Measurements from ENCODE around the gene CIROP. TPM values are rescaled to one million over a fixed set of nuclear protein-coding genes. Genes with fewer than 3 reads are reported as not detected.
A peak's percentile ranks its signal among the peaks of the same experiment; 100 is the strongest.

Gene CIROP
- total and polyA plus RNA-seq, 9 of the 15 experiments (the other 6 are each of a cell fraction or from before 2014, with no cell fraction given) = not detected

DNA sequence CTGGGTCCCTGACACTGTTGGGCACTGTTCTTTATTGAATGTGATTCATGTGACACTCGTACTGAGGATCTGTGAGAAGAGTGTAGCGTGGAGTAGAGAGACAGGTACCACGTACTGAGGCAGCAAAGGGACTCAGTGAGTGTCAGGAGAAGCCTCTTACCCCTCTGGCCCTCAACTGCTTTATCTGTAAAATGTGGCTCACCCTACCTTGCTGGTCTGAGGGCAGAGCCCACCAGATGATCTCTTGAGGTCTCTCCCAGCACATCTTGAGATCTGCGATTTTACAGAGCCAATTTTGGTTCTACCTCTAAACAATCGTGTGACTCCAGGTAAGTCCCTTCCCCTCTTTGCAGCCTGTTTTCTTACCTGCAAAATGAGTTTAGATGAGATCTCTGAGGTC lies 11.1 kb upstream of the CIROP start:
- POLR2A ChIA-PET = interaction anchor here (0.7 kb wide), 1 partner anchor 173 kb away, joined by 3 read pairs; no protein-coding TSS in a partner anchor
- Histone ChIP-seq H3K79me2 (ENCODE audit: control insufficient read depth, insufficient read depth, low read length) (no peaks in the 10 kb centered on the region), H3K9me3 (replicated peaks; ENCODE audit: control insufficient read depth, insufficient read depth, low read depth, low read length) (no peaks in the 10 kb centered on the region), H3K4me1 (replicated peaks in 1 of 2; ENCODE audit: control insufficient read depth in 2 of 2, insufficient read depth in 2 of 2, low read length in 2 of 2) (peaks cover 41 to 61% of the 10 kb centered on the region in 2 experiments), H3K4me2 (ENCODE audit: insufficient read depth, low read length) (no peak overlapping the region), H3K4me3 (no peak overlapping the region), H3K36me3 (ENCODE audit: control insufficient read depth, insufficient read depth, low read length) (no peaks in the 10 kb centered on the region), H3K27me3 (ENCODE audit: control insufficient read depth in 2 of 2, insufficient read depth in 2 of 2, low read length in 2 of 2) (peaks cover 0 to 10% of the 10 kb centered on the region in 2 experiments; a peak in 3 of 5 replicates), H3K9ac (ENCODE audit: insufficient read depth in 1 of 2, low read depth in 2 of 2, low read length in 2 of 2) (no peak overlapping the region), H2AFZ (ENCODE audit: low read depth, low read length) (no peak overlapping the region), H3K27ac (ENCODE audit: extremely low read depth, low read depth, low read length) (no peak overlapping the region), H4K20me1 (replicated peaks; ENCODE audit: control insufficient read depth, insufficient read depth, low read length) (peaks cover 3% of the 10 kb centered on the region; the same call in 1 of the 2 replicates), H3K9me1 (ENCODE audit: control insufficient read depth, insufficient read depth, low read length) (no peaks in the 10 kb centered on the region)
- no peak for DNase-seq (ENCODE audit: extremely low read depth in 1 of 4, low spot score in 3 of 4)
- peak; percentile 48 for FAIRE-seq
- BruUV-seq (replicated peaks) = no TSS peak
- in situ Hi-C loops (cut with MboI) (no loop called here), intact Hi-C loops (cut with micrococcal nuclease) (no loop called here)
- TF ChIP-seq ZNF197 (CRISPR knock-in tag; IDR thresholded peaks at IDR 0.05; ENCODE audit: low read depth) (no peak), ZNF134 (CRISPR knock-in tag; conservative IDR thresholded peaks at IDR 0.05) (peak; percentile 76), FOXM1 (IDR thresholded peaks at IDR 0.05; ENCODE audit: low read depth) (no peak), FOXM1 (CRISPR knock-in tag; IDR thresholded peaks at IDR 0.05; ENCODE audit: low read depth) (no peak), CAMTA2 (CRISPR knock-in tag; conservative IDR thresholded peaks at IDR 0.05) (no peak)
- TF ChIP-seq, protein P1, sequence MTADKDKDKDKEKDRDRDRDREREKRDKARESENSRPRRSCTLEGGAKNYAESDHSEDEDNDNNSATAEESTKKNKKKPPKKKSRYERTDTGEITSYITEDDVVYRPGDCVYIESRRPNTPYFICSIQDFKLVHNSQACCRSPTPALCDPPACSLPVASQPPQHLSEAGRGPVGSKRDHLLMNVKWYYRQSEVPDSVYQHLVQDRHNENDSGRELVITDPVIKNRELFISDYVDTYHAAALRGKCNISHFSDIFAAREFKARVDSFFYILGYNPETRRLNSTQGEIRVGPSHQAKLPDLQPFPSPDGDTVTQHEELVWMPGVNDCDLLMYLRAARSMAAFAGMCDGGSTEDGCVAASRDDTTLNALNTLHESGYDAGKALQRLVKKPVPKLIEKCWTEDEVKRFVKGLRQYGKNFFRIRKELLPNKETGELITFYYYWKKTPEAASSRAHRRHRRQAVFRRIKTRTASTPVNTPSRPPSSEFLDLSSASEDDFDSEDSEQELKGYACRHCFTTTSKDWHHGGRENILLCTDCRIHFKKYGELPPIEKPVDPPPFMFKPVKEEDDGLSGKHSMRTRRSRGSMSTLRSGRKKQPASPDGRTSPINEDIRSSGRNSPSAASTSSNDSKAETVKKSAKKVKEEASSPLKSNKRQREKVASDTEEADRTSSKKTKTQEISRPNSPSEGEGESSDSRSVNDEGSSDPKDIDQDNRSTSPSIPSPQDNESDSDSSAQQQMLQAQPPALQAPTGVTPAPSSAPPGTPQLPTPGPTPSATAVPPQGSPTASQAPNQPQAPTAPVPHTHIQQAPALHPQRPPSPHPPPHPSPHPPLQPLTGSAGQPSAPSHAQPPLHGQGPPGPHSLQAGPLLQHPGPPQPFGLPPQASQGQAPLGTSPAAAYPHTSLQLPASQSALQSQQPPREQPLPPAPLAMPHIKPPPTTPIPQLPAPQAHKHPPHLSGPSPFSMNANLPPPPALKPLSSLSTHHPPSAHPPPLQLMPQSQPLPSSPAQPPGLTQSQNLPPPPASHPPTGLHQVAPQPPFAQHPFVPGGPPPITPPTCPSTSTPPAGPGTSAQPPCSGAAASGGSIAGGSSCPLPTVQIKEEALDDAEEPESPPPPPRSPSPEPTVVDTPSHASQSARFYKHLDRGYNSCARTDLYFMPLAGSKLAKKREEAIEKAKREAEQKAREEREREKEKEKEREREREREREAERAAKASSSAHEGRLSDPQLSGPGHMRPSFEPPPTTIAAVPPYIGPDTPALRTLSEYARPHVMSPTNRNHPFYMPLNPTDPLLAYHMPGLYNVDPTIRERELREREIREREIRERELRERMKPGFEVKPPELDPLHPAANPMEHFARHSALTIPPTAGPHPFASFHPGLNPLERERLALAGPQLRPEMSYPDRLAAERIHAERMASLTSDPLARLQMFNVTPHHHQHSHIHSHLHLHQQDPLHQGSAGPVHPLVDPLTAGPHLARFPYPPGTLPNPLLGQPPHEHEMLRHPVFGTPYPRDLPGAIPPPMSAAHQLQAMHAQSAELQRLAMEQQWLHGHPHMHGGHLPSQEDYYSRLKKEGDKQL (CRISPR knock-in tag; IDR thresholded peaks at IDR 0.05; ENCODE audit: borderline replicate concordance) = no peak
- TF ChIP-seq, protein P2, sequence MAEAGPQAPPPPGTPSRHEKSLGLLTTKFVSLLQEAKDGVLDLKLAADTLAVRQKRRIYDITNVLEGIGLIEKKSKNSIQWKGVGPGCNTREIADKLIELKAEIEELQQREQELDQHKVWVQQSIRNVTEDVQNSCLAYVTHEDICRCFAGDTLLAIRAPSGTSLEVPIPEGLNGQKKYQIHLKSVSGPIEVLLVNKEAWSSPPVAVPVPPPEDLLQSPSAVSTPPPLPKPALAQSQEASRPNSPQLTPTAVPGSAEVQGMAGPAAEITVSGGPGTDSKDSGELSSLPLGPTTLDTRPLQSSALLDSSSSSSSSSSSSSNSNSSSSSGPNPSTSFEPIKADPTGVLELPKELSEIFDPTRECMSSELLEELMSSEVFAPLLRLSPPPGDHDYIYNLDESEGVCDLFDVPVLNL (CRISPR knock-in tag; IDR thresholded peaks at IDR 0.05; ENCODE audit: low read depth) = no peak
- CTCF ChIA-PET (ENCODE audit: low intra/inter-chr PET ratio) = no interaction called here
- ATAC-seq = no peak
- 13% methylated on average over 5 of the region's 5 CpGs for WGBS (ENCODE audit: insufficient coverage, low coverage, missing lambda C conversion rate)

Measured in K562 (cell line).